ENCODE results near the gene IRX4. TPM values are rescaled to one million over a fixed set of nuclear protein-coding genes. Genes with fewer than 3 reads are reported as not detected.

The IRX4 gene
- total RNA-seq: 0.59 and 1.1 TPM in 2 replicates

DNA sequence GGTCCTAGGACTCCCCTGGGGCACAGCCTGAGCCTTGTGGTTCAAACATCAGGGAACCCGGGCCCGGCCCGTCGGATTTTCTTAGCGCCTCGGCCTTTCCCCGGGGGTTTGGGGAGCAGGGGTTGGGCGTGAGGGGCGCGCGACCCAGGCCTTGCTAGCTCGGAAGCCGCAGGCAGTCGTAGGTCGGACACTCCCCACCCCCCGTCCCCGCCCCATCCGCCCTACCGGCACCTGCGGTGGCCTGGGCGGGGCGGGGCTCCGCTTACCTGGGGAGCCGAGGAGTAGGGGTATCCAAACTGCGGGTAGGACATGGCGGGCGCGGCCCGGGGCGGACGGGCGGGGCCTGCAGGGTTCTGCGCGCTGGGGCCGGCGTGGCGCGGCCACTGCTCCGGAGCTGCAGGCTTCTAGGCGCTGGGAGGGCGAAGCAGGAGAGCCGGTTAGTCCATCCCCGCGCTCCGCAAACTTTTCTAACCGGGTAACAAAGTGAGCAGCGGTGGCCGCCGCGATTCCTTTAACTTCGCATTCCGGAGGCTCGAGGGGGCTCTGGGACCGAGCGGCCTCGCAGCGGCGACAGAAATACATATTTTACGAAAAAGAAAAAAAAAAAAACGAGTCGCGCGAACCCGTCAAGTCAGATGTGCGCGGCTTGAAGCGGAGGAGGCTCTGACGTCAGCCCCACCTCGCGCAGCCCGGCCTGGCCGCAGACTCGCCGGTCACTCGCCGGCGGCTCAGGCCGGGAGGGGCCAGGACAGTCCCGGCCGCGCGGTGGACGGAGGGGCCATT lies at the start of gene IRX4:
TSS of gene IRX4 (minus strand) at position 589 of the 783 bp plus-strand sequence. CDS start at position 311, 278 bp downstream.

Other genes starting within 250 kb of the IRX4 start
- gene MRPL36, start 83.1 kb downstream of the IRX4 start, total RNA-seq: 59.2 and 60.8 TPM in 2 replicates
- gene NDUFS6, start 81.5 kb downstream of the IRX4 start, total RNA-seq: 29.3 and 32.3 TPM in 2 replicates

All from subcutaneous preadipocyte (primary cell).